Measurements from ENCODE around the gene ARHGAP42.

ARHGAP42 gene

GRCh38 chr11:100759856-100760255, 72.8 kb downstream of the ARHGAP42 start:
- DNase-seq (ENCODE audit: low spot score): no peak

DNA sequence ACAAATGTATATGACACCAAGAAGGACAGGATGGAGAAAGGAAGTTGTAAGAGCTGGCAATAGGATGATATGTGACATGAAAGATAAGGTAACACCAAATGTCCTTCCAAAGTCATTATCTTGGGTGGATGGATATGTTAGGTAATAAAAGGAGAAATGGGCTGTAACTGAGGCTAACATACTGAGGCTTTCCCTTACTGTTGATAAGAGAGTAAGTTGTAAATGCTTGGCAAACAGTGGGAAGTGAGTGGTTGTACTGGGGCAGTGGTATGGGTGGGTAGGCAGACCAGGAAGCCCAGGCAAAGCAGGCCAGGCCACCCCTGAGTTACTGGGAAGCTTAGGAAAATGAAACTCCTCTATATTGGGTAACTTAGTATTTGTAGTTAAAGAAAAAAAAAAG, 73.7 kb downstream of the ARHGAP42 start:
- no peak for DNase-seq (ENCODE audit: low spot score)

GRCh38 chr11:100761841-100762240, 74.8 kb downstream of the ARHGAP42 start:
- no peak for DNase-seq (ENCODE audit: low spot score)

DNA sequence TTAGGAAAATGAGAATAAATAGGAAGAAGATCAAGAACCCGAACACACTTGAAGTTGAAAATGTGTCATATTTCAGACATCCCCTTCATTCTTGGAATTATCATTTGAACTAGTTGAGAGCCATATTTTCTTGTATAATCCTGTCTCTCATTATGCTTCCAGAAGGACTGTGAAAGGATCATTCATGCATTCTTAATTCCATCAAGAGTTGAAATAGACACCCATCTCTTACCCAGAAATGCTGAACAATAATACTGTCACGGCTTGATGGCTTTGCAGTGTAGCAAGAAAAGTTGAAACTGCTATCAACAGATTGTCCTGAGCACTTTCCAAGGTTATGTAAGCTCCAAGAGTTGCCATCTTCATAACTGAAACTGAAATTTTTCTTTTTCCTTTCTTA, 79.7 kb downstream of the ARHGAP42 start:
- no peak for DNase-seq (ENCODE audit: low spot score)

GRCh38 chr11:100769165-100769564, 82.1 kb downstream of the ARHGAP42 start:
- DNase-seq (ENCODE audit: low spot score): no peak

DNA sequence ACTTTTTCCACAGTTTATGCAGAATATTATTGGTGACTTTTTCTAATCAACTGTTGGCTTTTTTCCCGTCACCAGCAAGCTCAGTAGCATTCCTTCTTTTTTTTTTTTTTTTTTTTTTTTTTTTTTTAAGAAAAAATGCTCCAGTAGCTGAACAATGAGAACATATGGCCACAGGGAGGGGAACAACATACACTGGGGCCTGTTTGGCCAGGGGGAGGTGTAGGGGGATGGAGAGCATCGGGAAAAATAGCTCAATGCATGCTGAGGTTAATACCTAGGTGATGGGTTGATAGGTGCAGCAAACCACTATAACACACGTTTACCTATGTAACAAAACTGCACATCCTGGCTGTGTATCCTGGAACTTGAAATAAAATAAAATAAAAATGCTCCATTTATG, 82.5 kb downstream of the ARHGAP42 start:
- no peak for DNase-seq (ENCODE audit: low spot score)

DNA sequence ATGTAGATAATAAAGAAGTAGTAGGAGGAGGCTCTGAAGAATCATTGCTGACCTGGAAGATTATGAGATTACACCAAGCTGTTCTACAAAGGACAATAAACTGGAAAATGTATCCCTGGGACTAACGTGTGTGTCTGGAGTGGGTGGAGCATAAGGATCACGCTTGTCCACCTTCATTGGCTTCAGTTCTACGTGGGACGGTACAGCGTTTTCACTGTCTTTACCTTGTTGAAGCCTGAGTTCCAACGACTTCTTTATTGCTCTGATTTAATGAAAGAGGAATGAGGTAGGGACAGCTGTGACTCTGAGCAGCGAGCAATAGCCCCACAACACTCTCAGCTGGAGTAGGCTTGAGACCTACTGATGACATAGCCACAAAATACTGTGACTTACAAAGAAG, 87.0 kb downstream of the ARHGAP42 start:
- no peak for DNase-seq (ENCODE audit: low spot score)

- DNase-seq (ENCODE audit: low spot score): no peak
Measured at GRCh38 chr11:100774859-100775258, 87.8 kb downstream of the ARHGAP42 start.

GRCh38 chr11:100776212-100776896, 89.3 kb downstream of the ARHGAP42 start:
- DNase-seq (ENCODE audit: low spot score): no peak

DNA sequence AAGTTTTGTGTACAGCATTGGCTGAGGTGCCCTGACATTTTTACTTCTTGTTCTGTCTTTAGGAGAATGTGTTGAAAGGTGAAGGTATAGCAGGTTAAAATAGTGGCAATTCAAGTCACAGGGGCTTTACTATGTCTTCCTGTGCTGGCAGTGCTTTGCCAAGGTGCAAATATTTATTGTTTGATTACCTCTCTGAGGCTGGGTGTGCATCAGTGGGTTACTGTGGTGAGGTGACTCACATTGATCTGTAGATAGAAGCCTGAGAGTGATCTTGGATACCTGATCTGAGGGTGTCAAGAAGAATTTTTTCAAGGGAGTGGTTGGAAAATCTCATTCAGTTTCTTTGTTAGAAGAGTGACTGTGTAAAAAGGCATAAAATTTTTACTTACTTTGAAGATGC, 90.0 kb downstream of the ARHGAP42 start:
- DNase-seq (ENCODE audit: low spot score): no peak

- DNase-seq (ENCODE audit: low spot score): no peak
Measured at GRCh38 chr11:100777736-100778135, 90.6 kb downstream of the ARHGAP42 start.

DNA sequence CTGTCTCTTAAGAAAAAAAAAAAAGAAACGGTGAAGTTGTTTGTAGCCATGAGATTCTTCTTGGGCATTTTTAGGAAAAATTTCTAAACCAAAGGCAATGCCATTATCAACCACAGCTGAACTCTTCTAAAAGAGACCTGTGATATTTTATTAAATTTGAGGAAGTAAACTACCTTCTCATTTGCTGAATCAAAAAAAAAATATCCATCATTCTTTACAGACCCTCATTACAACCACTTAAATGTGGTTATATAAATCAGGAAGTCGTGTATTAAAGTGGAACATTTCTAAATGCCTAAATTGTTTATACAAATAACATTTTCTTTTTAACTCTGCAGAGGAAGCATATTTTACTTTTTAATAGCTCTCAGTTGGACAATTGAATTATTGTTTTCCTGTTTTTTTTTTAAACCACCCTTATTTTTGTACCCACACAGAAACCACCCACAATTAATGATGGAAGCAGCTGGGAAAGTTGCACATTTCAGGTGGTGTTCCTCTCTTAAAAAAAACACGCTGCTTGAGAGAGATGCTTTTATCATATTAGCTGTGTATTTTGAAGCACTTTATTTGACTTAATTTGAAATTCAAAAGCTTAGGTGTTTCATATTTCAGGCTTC, 91.2 kb downstream of the ARHGAP42 start:
- no peak for DNase-seq (ENCODE audit: low spot score)

- no peak for DNase-seq (ENCODE audit: low spot score)
Measured at GRCh38 chr11:100780470-100780869, 93.4 kb downstream of the ARHGAP42 start.

DNA sequence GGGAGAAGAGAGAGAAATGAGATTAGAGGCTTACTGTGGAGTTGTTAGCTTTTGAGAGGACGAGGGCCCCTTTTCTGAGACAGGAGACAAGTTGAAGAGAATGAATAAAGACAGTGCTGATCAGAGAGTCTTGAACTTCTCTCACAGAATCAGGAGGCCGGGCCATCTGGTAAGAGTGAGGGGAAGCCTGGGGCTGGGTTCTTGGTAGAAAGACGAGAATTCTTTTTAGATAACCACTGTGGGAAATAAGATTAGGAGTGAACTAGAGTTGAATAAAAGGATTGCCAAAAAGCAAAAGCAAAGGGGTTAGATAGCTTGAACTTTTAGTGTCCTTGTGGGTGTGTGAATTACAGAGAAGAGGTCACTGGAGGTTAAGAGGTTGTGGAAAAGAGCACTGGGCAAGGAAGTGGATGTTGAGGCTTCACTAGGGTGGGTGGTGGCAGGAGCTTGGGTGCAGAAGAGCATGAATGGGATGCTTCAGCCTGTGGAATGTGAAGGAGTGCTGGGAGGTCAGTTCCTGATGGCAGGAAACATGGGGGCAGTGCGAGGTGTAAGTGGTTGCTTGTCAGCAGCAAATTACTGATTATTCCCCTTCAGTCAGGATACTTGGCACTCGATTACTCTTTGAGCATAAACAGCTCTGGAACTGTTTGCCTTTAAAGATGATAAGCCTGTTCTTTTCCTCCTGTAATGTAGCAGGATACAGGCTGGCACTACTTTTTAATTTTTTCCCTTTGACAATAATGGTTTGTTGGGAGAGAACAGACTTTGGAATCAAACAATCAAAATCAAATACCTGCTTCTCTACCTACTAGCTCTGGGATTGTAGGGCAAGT, 98.3 kb downstream of the ARHGAP42 start:
- no peak for DNase-seq (ENCODE audit: low spot score)

- DNase-seq (ENCODE audit: low spot score): no peak
Measured at GRCh38 chr11:100788561-100789295, 101.6 kb downstream of the ARHGAP42 start.

DNA sequence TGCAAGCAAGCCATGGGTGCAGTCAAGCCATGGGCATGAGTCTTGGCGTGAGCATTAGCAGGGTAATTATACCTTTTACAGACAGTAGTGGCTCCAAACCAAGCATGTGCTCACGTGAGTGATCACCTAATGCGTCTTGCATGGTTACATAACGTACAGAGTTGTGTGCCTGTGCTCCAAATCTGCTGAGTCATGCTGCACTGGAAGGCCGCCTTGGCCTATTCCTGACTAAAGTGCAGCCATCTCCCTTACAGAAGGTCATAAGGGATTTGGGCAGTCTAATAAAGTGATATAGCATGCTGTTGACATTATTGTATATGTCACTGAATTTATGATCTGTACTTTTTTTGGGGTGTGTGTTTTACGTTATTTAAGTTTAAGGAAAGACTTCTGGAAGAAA, 102.4 kb downstream of the ARHGAP42 start:
- no peak for DNase-seq (ENCODE audit: low spot score)

- no peak for DNase-seq (ENCODE audit: low spot score)
Measured at GRCh38 chr11:100790073-100790472, 103.0 kb downstream of the ARHGAP42 start.

DNA sequence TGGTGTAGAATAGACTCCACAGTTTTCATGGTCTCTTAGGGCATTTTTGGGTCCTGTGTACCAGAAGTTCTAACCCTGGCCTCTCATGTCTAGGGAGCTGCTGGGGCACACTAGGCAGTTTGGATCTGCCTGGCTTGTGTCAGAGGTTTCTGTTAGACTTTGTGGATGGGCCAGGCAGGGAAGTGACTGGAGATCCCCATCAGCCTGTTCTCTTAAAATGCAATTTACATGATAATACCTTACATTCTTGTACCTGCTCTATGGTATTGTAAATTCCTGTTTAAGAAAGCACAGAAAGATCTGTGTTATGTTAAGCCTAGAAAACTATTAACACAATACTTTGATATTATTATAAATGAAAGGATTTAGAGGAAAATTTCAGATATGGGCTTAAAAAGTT, 104.0 kb downstream of the ARHGAP42 start:
- no peak for DNase-seq (ENCODE audit: low spot score)

- DNase-seq (ENCODE audit: low spot score): no peak
Measured at GRCh38 chr11:100791860-100792259, 104.8 kb downstream of the ARHGAP42 start.

- DNase-seq (ENCODE audit: low spot score): no peak
Measured at GRCh38 chr11:100793525-100793924, 106.4 kb downstream of the ARHGAP42 start.

DNA sequence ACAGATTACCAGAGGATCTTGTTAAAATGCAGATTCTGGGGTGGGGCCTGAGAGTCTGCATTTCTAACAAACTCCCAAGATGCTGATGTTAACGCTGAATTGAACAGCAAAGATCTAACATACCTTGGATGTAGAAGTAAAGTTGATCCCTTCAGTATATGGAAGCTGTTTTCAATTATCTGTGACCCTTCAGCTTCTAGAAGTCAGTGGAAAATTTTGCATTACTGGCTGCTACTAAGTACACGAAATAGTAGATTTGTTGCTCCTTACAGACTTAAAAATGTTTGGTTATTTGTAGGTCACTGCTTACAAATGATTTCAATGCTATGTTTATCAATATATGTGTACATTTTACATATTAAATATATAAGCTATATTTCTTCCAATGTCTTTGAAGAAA, 107.4 kb downstream of the ARHGAP42 start:
- no peak for DNase-seq (ENCODE audit: low spot score)

- DNase-seq (ENCODE audit: low spot score): no peak
Measured at GRCh38 chr11:100799445-100799844, 112.4 kb downstream of the ARHGAP42 start.

All from activated CD4-positive, alpha-beta T cell treated with anti-CD3 and anti-CD28 coated beads, Interleukin-2, Interleukin-4, amounts not matched to agents 100 ng/mL and 50 ng/mL, durations not matched to agents 16 hours and 8 hours (primary cell).